Measurements from ENCODE around the gene ADAM22. TPM values are rescaled to one million over a fixed set of nuclear protein-coding genes. Genes with fewer than 3 reads are reported as not detected.

ADAM22 gene
- total and polyA plus RNA-seq, 10 of the 15 experiments (the other 5 are each of a cell fraction or from before 2014, with no cell fraction given): 1.4 to 24.5 (median 7.6) TPM

DNA sequence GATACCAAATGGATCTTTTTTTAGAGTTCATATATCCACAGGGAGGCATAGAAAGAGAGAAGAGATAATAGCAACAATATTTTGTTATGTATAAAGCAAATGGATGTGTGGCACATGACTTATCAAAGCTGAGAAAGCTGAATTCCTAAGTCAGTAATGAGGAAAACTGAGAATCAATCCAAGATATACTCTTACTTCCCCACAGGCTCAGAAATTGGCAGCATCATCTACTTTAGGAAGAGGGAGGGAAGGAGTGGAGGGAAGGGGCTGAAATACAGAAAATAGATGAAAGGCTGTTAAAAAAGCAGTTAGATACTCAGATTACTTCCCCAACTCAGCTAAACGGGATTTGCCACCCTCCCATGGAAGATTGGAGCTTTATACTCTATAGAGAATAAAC, 222.3 kb downstream of the ADAM22 start:
- no TSS peak for BruUV-seq (replicated peaks)
- Histone ChIP-seq H3K36me3 (ENCODE audit: control insufficient read depth in 2 of 2, insufficient read depth in 2 of 2, low read length in 1 of 2) (peaks cover 0 to 5% of the 10 kb centered on the region in 2 experiments; a peak in 1 of 4 replicates), H3K4me2 (ENCODE audit: control insufficient read depth, insufficient read depth) (no peak overlapping the region), H2AFZ (ENCODE audit: control insufficient read depth, low read depth, low read length) (no peak overlapping the region), H3K27me3 (replicated peaks in 1 of 2; ENCODE audit: control insufficient read depth in 2 of 2, insufficient read depth in 2 of 2, low read length in 1 of 2) (no peaks in the 10 kb centered on the region), H4K20me1 (ENCODE audit: control insufficient read depth, insufficient read depth) (no peaks in the 10 kb centered on the region), H3K9ac (ENCODE audit: control insufficient read depth, insufficient read depth, low read length) (no peak overlapping the region), H3K4me3 (no peak overlapping the region), H3K4me1 (ENCODE audit: control insufficient read depth, insufficient read depth, low read length) (no peaks in the 10 kb centered on the region), H3K79me2 (ENCODE audit: control insufficient read depth, insufficient read depth, low read length) (no peaks in the 10 kb centered on the region), H3K27ac (ENCODE audit: control insufficient read depth, insufficient read depth) (no peak overlapping the region), H3K9me3 (replicated peaks; ENCODE audit: control insufficient read depth, insufficient read depth, low read length) (peaks cover 1% of the 10 kb centered on the region; the same call in 2 of the 3 replicates)
- DNase-seq (ENCODE audit: low read depth, low spot score) (no peak), FAIRE-seq (no peak), ATAC-seq (no peak)
- SMC1A ChIA-PET (ENCODE audit: uncharacterized antibody, unreplicated experiment): no interaction called here
- POLR2A ChIA-PET: no interaction called here
- 94% methylated on average over 1 of the region's 1 CpG for WGBS (ENCODE audit: insufficient coverage, insufficient replicate concordance, low lambda C conversion rate, missing lambda C conversion rate)
- RAD21 ChIA-PET (ENCODE audit: unreplicated experiment): no interaction called here
- in situ Hi-C loops (cut with MboI) (no loop called here), intact Hi-C loops (cut with micrococcal nuclease; ENCODE audit: unreplicated experiment) (no loop called here)
- CTCF ChIA-PET: no interaction called here
- TF ChIP-seq, protein P1, sequence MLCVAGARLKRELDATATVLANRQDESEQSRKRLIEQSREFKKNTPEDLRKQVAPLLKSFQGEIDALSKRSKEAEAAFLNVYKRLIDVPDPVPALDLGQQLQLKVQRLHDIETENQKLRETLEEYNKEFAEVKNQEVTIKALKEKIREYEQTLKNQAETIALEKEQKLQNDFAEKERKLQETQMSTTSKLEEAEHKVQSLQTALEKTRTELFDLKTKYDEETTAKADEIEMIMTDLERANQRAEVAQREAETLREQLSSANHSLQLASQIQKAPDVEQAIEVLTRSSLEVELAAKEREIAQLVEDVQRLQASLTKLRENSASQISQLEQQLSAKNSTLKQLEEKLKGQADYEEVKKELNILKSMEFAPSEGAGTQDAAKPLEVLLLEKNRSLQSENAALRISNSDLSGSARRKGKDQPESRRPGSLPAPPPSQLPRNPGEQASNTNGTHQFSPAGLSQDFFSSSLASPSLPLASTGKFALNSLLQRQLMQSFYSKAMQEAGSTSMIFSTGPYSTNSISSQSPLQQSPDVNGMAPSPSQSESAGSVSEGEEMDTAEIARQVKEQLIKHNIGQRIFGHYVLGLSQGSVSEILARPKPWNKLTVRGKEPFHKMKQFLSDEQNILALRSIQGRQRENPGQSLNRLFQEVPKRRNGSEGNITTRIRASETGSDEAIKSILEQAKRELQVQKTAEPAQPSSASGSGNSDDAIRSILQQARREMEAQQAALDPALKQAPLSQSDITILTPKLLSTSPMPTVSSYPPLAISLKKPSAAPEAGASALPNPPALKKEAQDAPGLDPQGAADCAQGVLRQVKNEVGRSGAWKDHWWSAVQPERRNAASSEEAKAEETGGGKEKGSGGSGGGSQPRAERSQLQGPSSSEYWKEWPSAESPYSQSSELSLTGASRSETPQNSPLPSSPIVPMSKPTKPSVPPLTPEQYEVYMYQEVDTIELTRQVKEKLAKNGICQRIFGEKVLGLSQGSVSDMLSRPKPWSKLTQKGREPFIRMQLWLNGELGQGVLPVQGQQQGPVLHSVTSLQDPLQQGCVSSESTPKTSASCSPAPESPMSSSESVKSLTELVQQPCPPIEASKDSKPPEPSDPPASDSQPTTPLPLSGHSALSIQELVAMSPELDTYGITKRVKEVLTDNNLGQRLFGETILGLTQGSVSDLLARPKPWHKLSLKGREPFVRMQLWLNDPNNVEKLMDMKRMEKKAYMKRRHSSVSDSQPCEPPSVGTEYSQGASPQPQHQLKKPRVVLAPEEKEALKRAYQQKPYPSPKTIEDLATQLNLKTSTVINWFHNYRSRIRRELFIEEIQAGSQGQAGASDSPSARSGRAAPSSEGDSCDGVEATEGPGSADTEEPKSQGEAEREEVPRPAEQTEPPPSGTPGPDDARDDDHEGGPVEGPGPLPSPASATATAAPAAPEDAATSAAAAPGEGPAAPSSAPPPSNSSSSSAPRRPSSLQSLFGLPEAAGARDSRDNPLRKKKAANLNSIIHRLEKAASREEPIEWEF (IDR thresholded peaks at IDR 0.05; ENCODE audit: insufficient replicate concordance, low read depth, low read length): no peak
- TF ChIP-seq KDM1A (IDR thresholded peaks at IDR 0.05; ENCODE audit: borderline replicate concordance) (no peak), ZSCAN29 (IDR thresholded peaks at IDR 0.05) (no peak), GATAD2B (conservative IDR thresholded peaks at IDR 0.05; ENCODE audit: low read depth) (no peak), RFX5 (IDR thresholded peaks at IDR 0.05; ENCODE audit: low read depth, low read length) (no peak), SMAD5 (IDR thresholded peaks at IDR 0.05; ENCODE audit: low read depth) (no peak), SMARCA5 (IDR thresholded peaks at IDR 0.05) (no peak), HDAC6 (IDR thresholded peaks at IDR 0.05; ENCODE audit: unreplicated experiment) (no peak), IKZF2 (IDR thresholded peaks at IDR 0.05) (no peak), SUPT20H (IDR thresholded peaks at IDR 0.05; ENCODE audit: borderline replicate concordance, control insufficient read depth, low read depth, low read length) (no peak), CBFB (IDR thresholded peaks at IDR 0.05; ENCODE audit: low read depth) (no peak)
- TF ChIP-seq, protein P2, sequence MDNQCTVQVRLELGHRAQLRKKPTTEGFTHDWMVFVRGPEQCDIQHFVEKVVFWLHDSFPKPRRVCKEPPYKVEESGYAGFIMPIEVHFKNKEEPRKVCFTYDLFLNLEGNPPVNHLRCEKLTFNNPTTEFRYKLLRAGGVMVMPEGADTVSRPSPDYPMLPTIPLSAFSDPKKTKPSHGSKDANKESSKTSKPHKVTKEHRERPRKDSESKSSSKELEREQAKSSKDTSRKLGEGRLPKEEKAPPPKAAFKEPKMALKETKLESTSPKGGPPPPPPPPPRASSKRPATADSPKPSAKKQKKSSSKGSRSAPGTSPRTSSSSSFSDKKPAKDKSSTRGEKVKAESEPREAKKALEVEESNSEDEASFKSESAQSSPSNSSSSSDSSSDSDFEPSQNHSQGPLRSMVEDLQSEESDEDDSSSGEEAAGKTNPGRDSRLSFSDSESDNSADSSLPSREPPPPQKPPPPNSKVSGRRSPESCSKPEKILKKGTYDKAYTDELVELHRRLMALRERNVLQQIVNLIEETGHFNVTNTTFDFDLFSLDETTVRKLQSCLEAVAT (IDR thresholded peaks at IDR 0.05): no peak
- TF ChIP-seq, protein P3, sequence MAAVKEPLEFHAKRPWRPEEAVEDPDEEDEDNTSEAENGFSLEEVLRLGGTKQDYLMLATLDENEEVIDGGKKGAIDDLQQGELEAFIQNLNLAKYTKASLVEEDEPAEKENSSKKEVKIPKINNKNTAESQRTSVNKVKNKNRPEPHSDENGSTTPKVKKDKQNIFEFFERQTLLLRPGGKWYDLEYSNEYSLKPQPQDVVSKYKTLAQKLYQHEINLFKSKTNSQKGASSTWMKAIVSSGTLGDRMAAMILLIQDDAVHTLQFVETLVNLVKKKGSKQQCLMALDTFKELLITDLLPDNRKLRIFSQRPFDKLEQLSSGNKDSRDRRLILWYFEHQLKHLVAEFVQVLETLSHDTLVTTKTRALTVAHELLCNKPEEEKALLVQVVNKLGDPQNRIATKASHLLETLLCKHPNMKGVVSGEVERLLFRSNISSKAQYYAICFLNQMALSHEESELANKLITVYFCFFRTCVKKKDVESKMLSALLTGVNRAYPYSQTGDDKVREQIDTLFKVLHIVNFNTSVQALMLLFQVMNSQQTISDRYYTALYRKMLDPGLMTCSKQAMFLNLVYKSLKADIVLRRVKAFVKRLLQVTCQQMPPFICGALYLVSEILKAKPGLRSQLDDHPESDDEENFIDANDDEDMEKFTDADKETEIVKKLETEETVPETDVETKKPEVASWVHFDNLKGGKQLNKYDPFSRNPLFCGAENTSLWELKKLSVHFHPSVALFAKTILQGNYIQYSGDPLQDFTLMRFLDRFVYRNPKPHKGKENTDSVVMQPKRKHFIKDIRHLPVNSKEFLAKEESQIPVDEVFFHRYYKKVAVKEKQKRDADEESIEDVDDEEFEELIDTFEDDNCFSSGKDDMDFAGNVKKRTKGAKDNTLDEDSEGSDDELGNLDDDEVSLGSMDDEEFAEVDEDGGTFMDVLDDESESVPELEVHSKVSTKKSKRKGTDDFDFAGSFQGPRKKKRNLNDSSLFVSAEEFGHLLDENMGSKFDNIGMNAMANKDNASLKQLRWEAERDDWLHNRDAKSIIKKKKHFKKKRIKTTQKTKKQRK (IDR thresholded peaks at IDR 0.05; ENCODE audit: low read depth, low read length): no peak
- TF ChIP-seq, protein P4, sequence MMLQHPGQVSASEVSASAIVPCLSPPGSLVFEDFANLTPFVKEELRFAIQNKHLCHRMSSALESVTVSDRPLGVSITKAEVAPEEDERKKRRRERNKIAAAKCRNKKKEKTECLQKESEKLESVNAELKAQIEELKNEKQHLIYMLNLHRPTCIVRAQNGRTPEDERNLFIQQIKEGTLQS (IDR thresholded peaks at IDR 0.05; ENCODE audit: borderline replicate concordance, extremely low read depth, low read depth, low read length): no peak

Data from GM12878 (cell line).